AG04450 (cell line): ENCODE measurements around the gene MAP3K5. TPM values are rescaled to one million over a fixed set of nuclear protein-coding genes. Genes with fewer than 3 reads are reported as not detected.

Source experiments
- CTCF ChIA-PET: fragments of 300-600, 350-600 bp; formaldehyde crosslinking; extraction: SDS; loops from one replicate; lab custom pipeline; 2022; ENCODE audit warnings: antibody characterized with exemption, inconsistent platforms; lab: Charles Lee
- POLR2A ChIA-PET: fragments of 350-600 bp; formaldehyde crosslinking; extraction: SDS; loops from one replicate; lab custom pipeline; 2021; ENCODE audit warnings: antibody characterized with exemption, inconsistent platforms; lab: Yijun Ruan, JAX
- DNase-seq: peaks from one replicate; pipeline ENCODE4 v3.0.0-alpha.2; 2011; ENCODE audit warnings: low read depth, low spot score
- H3K27ac ChIP-seq: one replicate; pipeline ENCODE4 v1.5.1; 2012; ENCODE audit warnings: low read depth, low read length, control low read depth
- H3K27me3 ChIP-seq: one replicate; pipeline ENCODE4 v1.6.0; 2012; ENCODE audit warnings: low read length; ENCODE audit not compliant: control insufficient read depth, insufficient read depth
- H3K4me3 ChIP-seq: 2 replicates; pipeline ENCODE4 v1.5.1; 2011; ENCODE audit warnings: mild to moderate bottlenecking, low read depth, low read length, control low read depth
- H3K9me3 ChIP-seq: 2 replicates; pipeline ENCODE4 v1.5.1; 2012; ENCODE audit warnings: low read length; ENCODE audit not compliant: control insufficient read depth, insufficient read depth
- polyA plus RNA-seq: library from polyadenylated mRNA; depleted of rRNA; stranded (reverse); fragments of >200 nt; gene quantifications from 2 replicates; pipeline ENCODE4 v1.2.3, GENCODE V29; 2011
- TF ChIP-seq, protein P1 (sequence below): IDR thresholded peaks from 2 replicates; pipeline ENCODE4 v1.5.1; 2011; ENCODE audit warnings: low read depth, low read length, control low read depth, inconsistent platforms

The MAP3K5 gene
- polyA plus RNA-seq, 1 experiment = 17.0 TPM

DNA sequence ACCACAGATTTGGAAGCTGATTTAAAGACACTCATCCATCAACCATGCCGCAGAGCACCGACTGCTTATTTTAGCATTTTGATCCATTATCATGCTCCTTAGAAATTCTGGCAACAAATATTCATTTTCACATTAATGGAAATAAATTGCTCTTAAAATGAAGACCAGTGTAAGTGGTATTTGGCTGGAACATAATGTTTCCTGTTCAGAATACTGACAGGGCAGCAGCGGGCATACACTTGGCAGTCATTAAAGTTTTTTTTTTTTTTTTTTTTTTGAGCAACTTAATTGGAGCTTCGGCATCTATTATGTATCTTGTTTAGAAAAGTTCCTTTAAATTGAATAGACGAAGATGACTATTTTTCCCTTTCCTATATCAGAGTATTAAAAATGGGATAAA lies 47.4 kb downstream of the MAP3K5 start:
- TF ChIP-seq, protein P1, sequence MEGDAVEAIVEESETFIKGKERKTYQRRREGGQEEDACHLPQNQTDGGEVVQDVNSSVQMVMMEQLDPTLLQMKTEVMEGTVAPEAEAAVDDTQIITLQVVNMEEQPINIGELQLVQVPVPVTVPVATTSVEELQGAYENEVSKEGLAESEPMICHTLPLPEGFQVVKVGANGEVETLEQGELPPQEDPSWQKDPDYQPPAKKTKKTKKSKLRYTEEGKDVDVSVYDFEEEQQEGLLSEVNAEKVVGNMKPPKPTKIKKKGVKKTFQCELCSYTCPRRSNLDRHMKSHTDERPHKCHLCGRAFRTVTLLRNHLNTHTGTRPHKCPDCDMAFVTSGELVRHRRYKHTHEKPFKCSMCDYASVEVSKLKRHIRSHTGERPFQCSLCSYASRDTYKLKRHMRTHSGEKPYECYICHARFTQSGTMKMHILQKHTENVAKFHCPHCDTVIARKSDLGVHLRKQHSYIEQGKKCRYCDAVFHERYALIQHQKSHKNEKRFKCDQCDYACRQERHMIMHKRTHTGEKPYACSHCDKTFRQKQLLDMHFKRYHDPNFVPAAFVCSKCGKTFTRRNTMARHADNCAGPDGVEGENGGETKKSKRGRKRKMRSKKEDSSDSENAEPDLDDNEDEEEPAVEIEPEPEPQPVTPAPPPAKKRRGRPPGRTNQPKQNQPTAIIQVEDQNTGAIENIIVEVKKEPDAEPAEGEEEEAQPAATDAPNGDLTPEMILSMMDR = no peak
- POLR2A ChIA-PET = interaction anchor here (0.5 kb wide), 1 partner anchor 21 kb away, joined by 8 read pairs; no protein-coding TSS in a partner anchor

DNA sequence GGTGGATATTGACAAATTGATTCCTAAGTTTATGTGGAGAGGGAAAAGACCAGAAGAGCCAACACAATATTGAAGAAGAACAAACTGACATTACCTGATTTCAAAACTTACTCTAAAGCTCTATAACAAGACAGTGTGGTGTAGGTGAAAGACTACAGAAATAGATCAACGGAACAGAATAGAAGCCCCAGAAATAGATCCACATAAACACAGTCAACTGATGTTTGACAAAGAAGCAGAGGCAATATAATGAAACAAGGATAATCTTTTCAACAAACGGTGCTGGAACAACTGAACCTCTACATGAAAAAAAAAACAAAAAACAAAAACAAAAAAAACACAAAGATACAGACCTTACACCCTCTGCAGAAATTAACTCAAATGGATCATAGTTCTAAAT lies 50.2 kb downstream of the MAP3K5 start:
- DNase-seq = no peak
- ChIA-PET CTCF (interaction anchor here (1.5 kb wide), 1 partner anchor 50 kb away, joined by 8 read pairs; the partner anchor contains the start of gene MAP3K5), POLR2A (no interaction called here)
- no peak overlapping the region for H3K4me3 ChIP-seq
- no peak overlapping the region for H3K27ac ChIP-seq
- H3K9me3 ChIP-seq = no peaks in the 10 kb centered on the region
- H3K27me3 ChIP-seq = no peaks in the 10 kb centered on the region
- TF ChIP-seq, protein P1 = no peak

More for the DNA sequence above, 47.4 kb downstream of the MAP3K5 start:
- no peak for DNase-seq
- Histone ChIP-seq H3K9me3 (no peaks in the 10 kb centered on the region), H3K27ac (no peak overlapping the region), H3K4me3 (no peak overlapping the region), H3K27me3 (no peaks in the 10 kb centered on the region)
- CTCF ChIA-PET = interaction anchor here (0.9 to 1.0 kb wide), 2 partner anchors 48 to 100 kb away, joined by 3 to 5 read pairs; partner anchors contain the start of gene MAP3K5

DNA sequence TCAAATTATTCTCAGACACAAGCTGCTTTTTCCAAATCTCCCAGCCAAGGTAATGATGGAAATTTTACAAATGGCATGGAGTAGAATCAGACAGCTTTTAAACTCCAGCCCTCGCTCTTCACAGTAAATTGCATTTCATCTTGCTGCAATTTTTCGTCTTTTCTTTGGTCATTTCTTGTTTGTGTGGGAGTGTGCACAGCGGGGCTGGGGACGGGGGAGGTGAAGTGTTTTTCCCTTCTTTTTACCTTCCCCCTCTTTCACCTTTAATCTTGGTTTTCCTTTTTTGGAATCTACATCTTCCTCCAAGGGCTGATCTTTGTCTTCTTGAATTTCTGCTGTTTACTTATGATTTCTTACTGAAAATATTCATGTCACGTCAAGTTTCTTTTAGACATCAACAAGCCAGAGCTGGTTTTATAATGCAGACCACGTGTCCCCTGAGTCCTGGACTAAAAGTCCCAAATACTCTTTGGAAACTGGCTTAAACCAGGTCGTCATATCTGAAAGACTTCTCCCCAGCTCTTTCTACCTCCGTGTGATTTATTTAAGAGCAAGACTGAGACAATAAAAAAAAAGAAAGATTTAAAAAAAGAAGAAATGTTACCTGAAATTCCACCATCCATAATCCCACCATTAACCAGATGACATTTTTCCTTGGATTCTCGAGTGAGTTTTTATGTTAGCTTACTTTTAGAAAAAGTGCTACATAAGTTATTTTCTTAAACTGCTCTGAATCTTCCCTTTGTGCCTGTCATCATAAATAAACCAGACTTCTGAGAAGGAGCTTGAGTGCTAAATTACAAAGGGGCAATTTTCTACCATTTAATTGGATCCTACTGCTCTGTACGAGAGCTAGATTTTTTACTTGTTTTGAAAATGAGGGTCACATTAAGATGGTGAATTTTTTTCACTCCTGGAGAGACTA lies 52.0 kb downstream of the MAP3K5 start:
- DNase-seq = peak; percentile 10
- Histone ChIP-seq H3K9me3 (no peaks in the 10 kb centered on the region), H3K4me3 (no peak overlapping the region), H3K27ac (peak overlapping the region; percentile 62), H3K27me3 (no peaks in the 10 kb centered on the region)
- ChIA-PET POLR2A (interaction anchor here (0.6 to 1.7 kb wide), 2 partner anchors 52 to 225 kb away, joined by 4 to 5 read pairs; partner anchors contain the start of gene MAP3K5), CTCF (interaction anchor here (0.5 to 2.1 kb wide), 4 partner anchors 49 to 96 kb away, joined by 7 to 10 read pairs (median 8); partner anchors contain the start of gene MAP3K5)
- TF ChIP-seq, protein P1 = no peak

DNA sequence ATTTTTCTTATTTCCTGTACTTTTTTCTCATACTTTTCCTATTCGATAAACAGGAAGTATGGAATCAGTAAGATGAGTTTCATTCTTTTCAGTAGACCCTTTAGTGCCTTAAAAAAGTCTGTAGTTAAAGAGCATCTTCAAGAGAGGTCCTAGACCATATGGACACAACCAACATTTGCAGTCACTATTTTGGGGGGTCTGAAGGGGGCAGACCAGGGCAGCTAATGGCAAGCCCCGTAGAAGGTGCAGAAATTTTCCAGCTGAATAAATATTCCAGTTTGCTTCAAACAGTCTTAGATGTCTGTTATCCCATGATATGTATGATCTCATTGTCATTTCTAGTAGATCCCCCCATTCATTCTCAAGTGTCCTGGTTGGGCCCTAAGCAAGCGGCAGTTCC lies 52.8 kb downstream of the MAP3K5 start:
- Histone ChIP-seq H3K27ac (peak overlapping the region; percentile 62), H3K27me3 (no peaks in the 10 kb centered on the region), H3K9me3 (no peaks in the 10 kb centered on the region), H3K4me3 (no peak overlapping the region)
- CTCF ChIA-PET = interaction anchor here (0.5 to 2.1 kb wide), 3 partner anchors 53 to 96 kb away, joined by 7 to 10 read pairs (median 8); partner anchors contain the start of gene MAP3K5
- POLR2A ChIA-PET = interaction anchor here (1.7 kb wide), 1 partner anchor 53 kb away, joined by 5 read pairs; the partner anchor contains the start of gene MAP3K5
- TF ChIP-seq, protein P1 = no peak
- DNase-seq = no peak
